Measurements from ENCODE around the gene CENPP. TPM values are rescaled to one million over a fixed set of nuclear protein-coding genes. Genes with fewer than 3 reads are reported as not detected.
A peak's percentile ranks its signal among the peaks of the same experiment; 100 is the strongest.

The CENPP gene
- total and polyA plus RNA-seq, 3 experiments from 2014 or later: 2.5 to 20.9 (median 19.5) TPM

DNA sequence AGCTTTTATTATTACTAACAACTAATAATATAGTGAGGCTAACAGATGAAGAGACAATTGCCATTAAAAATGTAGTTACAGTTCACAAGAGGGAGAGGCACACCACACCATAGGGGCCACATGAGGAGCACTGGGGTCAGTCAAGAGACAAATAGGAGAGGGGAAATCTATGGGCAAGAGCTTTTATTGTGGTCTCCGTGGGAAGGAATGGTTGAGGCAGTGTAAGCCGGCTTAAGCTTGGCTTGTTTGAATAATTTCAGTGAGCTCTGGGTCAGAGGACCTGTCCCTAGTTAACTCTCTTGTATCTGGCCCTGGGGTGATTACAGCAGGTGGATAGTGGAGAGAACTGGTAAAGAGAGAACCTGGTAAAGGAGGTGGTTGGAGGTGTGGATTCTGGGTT, 43.3 kb downstream of the CENPP start:
- no peaks in the 10 kb centered on the region for H3K4me1 ChIP-seq (ENCODE audit: insufficient read depth, low read length)
- Mint-ChIP-seq H3K4me1 (no peaks in the 10 kb centered on the region), H3K36me3 (peaks cover 6 to 27% (median 9%) of the 10 kb centered on the region in 3 donors), H3K4me3 (no peak overlapping the region), H3K27me3 (no peaks in the 10 kb centered on the region), H3K27ac (no peak overlapping the region), H3K9me3 (peaks cover 8 to 21% (median 15%) of the 10 kb centered on the region in 5 donors)
- H3K27me3 ChIP-seq (ENCODE audit: insufficient read depth, low read length, poor library complexity, severe bottlenecking): no peaks in the 10 kb centered on the region
- POLR2A ChIA-PET: no interaction called here
- H3K4me3 ChIP-seq (ENCODE audit: low read length): no peak overlapping the region
- no peak for DNase-seq
- no peak overlapping the region for H3K27ac ChIP-seq (ENCODE audit: low read depth, low read length)
- H3K9me3 ChIP-seq (ENCODE audit: low read length): no peaks in the 10 kb centered on the region
- CTCF ChIA-PET: interaction anchor here (1.5 kb wide), 1 partner anchor 8 kb away, joined by 3 read pairs; no protein-coding TSS in a partner anchor
- H3K36me3 ChIP-seq (ENCODE audit: insufficient read depth, low read length): no peaks in the 10 kb centered on the region

DNA sequence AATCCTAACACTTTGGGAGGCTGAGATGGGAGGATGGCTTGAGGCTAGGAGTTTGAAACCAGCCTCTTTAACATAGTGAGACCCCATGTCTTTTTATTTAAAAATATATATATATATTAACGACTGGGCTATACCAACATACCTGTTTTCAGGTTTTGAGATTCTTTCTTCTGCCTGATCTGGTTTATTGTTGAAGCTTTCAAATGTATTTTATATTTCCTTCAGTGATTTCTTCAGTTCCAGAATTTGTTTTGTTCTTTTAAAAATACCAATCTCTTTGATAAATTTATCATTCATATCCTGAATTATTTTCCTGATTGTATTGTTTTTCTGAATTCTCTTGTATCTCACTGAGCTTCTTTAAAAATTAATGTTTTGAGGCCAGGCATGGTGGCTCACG, 47.4 kb downstream of the CENPP start:
- no peaks in the 10 kb centered on the region for H3K36me3 ChIP-seq (ENCODE audit: insufficient read depth, low read length)
- peaks cover 0 to 2% of the 10 kb centered on the region in 2 donors for H3K27me3 Mint-ChIP-seq
- no peak overlapping the region for H3K27ac Mint-ChIP-seq
- H3K9me3 ChIP-seq (ENCODE audit: low read length): peaks cover 5% of the 10 kb centered on the region
- H3K36me3 Mint-ChIP-seq: peaks cover 7 to 48% (median 10%) of the 10 kb centered on the region in 3 donors
- H3K4me1 Mint-ChIP-seq: peaks cover 0 to 6% (median 6%) of the 10 kb centered on the region in 3 donors
- CTCF ChIA-PET: no interaction called here
- H3K27me3 ChIP-seq (ENCODE audit: insufficient read depth, low read length, poor library complexity, severe bottlenecking): no peaks in the 10 kb centered on the region
- POLR2A ChIA-PET: no interaction called here
- H3K4me3 ChIP-seq (ENCODE audit: low read length): no peak overlapping the region
- peaks cover 23 to 38% (median 37%) of the 10 kb centered on the region in 5 donors for H3K9me3 Mint-ChIP-seq
- no peak overlapping the region for H3K27ac ChIP-seq (ENCODE audit: low read depth, low read length)
- no peak for DNase-seq
- H3K4me1 ChIP-seq (ENCODE audit: insufficient read depth, low read length): no peaks in the 10 kb centered on the region
- no peak overlapping the region for H3K4me3 Mint-ChIP-seq

DNA sequence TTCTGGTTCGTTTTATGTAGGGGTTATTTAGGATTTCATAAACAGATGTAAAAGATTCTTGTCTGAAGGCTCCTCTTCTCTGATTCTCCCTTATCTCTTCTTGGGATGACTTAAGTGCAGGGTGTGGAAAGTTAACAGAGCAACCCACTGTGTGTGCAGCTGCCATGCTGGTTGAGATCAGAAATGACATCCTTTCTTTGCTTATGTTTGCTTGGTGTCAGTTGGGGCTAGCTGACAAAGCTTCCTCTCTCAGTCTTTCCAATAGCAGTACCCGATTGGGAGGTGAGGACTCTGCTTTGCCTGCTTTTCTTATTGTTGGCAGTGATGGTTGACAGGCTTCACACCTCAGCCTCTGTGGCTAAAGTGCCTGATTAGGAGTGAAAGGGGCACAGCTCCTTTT, 52.1 kb downstream of the CENPP start:
- POLR2A ChIA-PET: no interaction called here
- CTCF ChIA-PET: interaction anchor here (1.0 kb wide), 1 partner anchor 9 kb away, joined by 3 read pairs; no protein-coding TSS in a partner anchor
- H3K27ac Mint-ChIP-seq: peak overlapping the region in 2 of 8 donors; percentile 52 to 61

DNA sequence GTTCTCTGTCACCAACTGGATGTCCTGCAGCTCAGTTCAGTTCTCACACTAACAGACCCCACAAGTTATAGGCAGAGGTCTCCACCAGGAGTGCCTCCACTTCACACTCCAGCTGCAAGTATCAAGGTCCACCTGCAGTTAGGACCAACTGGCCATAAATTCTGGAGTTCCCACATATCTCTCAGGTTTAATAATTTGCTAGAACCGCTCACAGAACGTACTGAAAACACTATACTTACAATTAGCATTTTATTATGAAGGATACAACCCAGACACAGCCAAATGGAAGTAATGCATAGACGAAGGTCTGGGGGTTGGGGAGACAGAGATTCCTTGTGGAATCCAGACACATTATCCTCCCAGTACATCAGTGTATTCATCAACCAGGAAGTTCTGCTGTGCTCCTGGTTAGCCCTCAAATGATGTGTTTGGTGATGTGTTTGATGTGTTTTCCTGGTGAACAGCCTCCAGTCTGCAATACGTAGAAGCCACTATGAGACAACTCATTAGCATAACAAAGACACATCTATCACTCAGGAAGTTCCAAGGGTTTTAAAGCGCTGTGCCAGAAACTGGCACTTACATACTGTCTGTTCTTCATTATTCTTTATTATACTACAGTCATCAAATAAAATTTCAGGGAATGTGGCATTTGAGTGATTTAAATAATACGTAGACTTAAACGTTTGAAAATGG, 53.3 kb downstream of the CENPP start:
- H3K27ac Mint-ChIP-seq: peak overlapping the region in 1 of 8 donors; percentile 31
- Histone ChIP-seq H3K4me3 (ENCODE audit: low read length) (no peak overlapping the region), H3K27ac (ENCODE audit: low read depth, low read length) (no peak overlapping the region), H3K27me3 (ENCODE audit: insufficient read depth, low read length, poor library complexity, severe bottlenecking) (no peaks in the 10 kb centered on the region), H3K36me3 (ENCODE audit: insufficient read depth, low read length) (no peaks in the 10 kb centered on the region), H3K9me3 (ENCODE audit: low read length) (peaks cover 5% of the 10 kb centered on the region), H3K4me1 (ENCODE audit: insufficient read depth, low read length) (no peaks in the 10 kb centered on the region)
- ChIA-PET CTCF (no interaction called here), POLR2A (no interaction called here)
- DNase-seq: peak in 1 of 5 donors; percentile 16
- H3K9me3 Mint-ChIP-seq: peaks cover 15 to 24% (median 18%) of the 10 kb centered on the region in 5 donors
- H3K4me3 Mint-ChIP-seq: no peak overlapping the region
- peaks cover 1 to 33% (median 7%) of the 10 kb centered on the region in 3 donors for H3K36me3 Mint-ChIP-seq
- peaks cover 9 to 28% (median 17%) of the 10 kb centered on the region in 3 donors for H3K4me1 Mint-ChIP-seq
- peaks cover 0 to 2% of the 10 kb centered on the region in 2 donors for H3K27me3 Mint-ChIP-seq

More for the DNA sequence above, 52.1 kb downstream of the CENPP start:
- no peak overlapping the region for H3K4me3 ChIP-seq (ENCODE audit: low read length)
- no peaks in the 10 kb centered on the region for H3K36me3 ChIP-seq (ENCODE audit: insufficient read depth, low read length)
- peaks cover 16 to 28% (median 26%) of the 10 kb centered on the region in 5 donors for H3K9me3 Mint-ChIP-seq
- H3K4me1 Mint-ChIP-seq: peaks cover 9 to 28% (median 17%) of the 10 kb centered on the region in 3 donors
- H3K27ac ChIP-seq (ENCODE audit: low read depth, low read length): no peak overlapping the region
- peaks cover 1 to 37% (median 7%) of the 10 kb centered on the region in 3 donors for H3K36me3 Mint-ChIP-seq
- H3K27me3 Mint-ChIP-seq: peaks cover 0 to 2% of the 10 kb centered on the region in 2 donors
- H3K4me1 ChIP-seq (ENCODE audit: insufficient read depth, low read length): no peaks in the 10 kb centered on the region
- H3K9me3 ChIP-seq (ENCODE audit: low read length): peaks cover 5% of the 10 kb centered on the region
- no peaks in the 10 kb centered on the region for H3K27me3 ChIP-seq (ENCODE audit: insufficient read depth, low read length, poor library complexity, severe bottlenecking)
- no peak for DNase-seq
- no peak overlapping the region for H3K4me3 Mint-ChIP-seq

DNA sequence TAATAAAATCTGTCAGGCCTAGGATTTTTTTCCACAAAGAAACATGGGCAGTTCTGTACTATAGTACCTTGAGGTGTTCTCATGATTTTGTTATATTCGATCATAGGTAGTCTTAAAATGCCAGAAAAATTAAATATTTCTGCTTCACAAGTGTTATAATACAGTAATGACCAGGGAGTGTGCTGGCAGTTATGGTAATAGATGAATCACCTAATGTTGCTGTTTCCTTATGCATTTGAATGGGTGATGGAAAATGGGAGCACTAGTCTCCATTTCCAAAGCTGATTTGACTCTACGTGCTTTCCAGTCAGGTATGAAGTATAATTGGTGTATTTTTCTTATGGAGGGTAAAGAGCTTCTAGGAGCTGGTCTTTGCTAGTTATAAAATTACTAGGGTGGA, 54.9 kb downstream of the CENPP start:
- Histone ChIP-seq H3K36me3 (ENCODE audit: insufficient read depth, low read length) (no peaks in the 10 kb centered on the region), H3K27me3 (ENCODE audit: insufficient read depth, low read length, poor library complexity, severe bottlenecking) (no peaks in the 10 kb centered on the region), H3K9me3 (ENCODE audit: low read length) (peaks cover 5% of the 10 kb centered on the region), H3K4me1 (ENCODE audit: insufficient read depth, low read length) (no peaks in the 10 kb centered on the region), H3K27ac (ENCODE audit: low read depth, low read length) (no peak overlapping the region), H3K4me3 (ENCODE audit: low read length) (no peak overlapping the region)
- no peak for DNase-seq
- no peak overlapping the region for H3K27ac Mint-ChIP-seq
- no peak overlapping the region for H3K4me3 Mint-ChIP-seq
- peaks cover 4 to 10% (median 5%) of the 10 kb centered on the region in 5 donors for H3K9me3 Mint-ChIP-seq
- H3K27me3 Mint-ChIP-seq: peaks cover 0 to 2% of the 10 kb centered on the region in 2 donors
- H3K36me3 Mint-ChIP-seq: peaks cover 0 to 19% (median 4%) of the 10 kb centered on the region in 3 donors
- H3K4me1 Mint-ChIP-seq: peaks cover 9 to 28% (median 17%) of the 10 kb centered on the region in 3 donors
- ChIA-PET POLR2A (no interaction called here), CTCF (no interaction called here)

DNA sequence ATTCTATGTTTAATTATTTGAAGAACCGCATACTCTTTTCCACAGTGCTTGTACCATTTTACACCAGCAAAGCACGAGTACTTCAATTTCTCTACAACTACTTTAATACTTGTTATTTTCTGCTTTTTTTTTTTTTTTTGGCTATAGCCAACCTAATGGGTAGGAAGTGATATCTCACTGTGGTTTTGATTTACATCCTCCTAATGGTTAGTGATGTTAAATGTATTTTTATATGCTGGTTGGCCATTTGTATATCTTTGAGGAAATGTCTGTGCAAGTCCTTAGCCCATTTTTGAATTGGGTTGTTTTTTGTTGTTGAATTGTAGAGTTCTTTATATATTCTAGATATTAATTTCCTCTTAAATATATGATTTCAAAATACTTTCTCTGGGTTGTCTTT, 56.0 kb downstream of the CENPP start:
- no peak overlapping the region for H3K27ac ChIP-seq (ENCODE audit: low read depth, low read length)
- Mint-ChIP-seq H3K4me1 (peaks cover 9 to 28% (median 17%) of the 10 kb centered on the region in 3 donors), H3K27me3 (peaks cover 0 to 2% of the 10 kb centered on the region in 2 donors), H3K27ac (no peak overlapping the region), H3K9me3 (peaks cover 0 to 3% (median 0%) of the 10 kb centered on the region in 5 donors), H3K4me3 (no peak overlapping the region), H3K36me3 (peaks cover 0 to 19% (median 2%) of the 10 kb centered on the region in 3 donors)
- H3K36me3 ChIP-seq (ENCODE audit: insufficient read depth, low read length): no peaks in the 10 kb centered on the region
- H3K27me3 ChIP-seq (ENCODE audit: insufficient read depth, low read length, poor library complexity, severe bottlenecking): no peaks in the 10 kb centered on the region
- DNase-seq: no peak
- ChIA-PET CTCF (no interaction called here), POLR2A (no interaction called here)
- H3K9me3 ChIP-seq (ENCODE audit: low read length): no peaks in the 10 kb centered on the region
- H3K4me3 ChIP-seq (ENCODE audit: low read length): no peak overlapping the region
- H3K4me1 ChIP-seq (ENCODE audit: insufficient read depth, low read length): no peaks in the 10 kb centered on the region

DNA sequence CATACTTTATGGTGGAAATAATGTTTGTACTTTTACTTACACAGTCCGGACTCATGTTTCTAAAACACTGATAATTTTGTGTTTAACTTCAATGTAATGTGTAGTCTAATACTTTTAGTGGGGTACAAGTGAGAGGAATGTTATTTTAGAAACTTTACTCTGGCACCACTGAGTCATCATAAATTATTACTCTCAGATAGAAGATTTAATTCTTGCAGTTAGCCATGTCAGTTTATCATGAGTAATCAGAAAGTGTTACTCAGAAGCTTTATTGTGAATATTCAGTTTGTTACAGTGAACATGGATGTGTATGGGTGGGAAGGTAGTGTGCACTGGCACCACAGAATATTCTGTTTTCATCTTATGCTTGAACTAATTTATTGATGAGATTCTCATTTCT, 58.6 kb downstream of the CENPP start:
- no peaks in the 10 kb centered on the region for H3K9me3 ChIP-seq (ENCODE audit: low read length)
- no peak overlapping the region for H3K27ac ChIP-seq (ENCODE audit: low read depth, low read length)
- no peaks in the 10 kb centered on the region for H3K9me3 Mint-ChIP-seq
- DNase-seq: no peak
- no peaks in the 10 kb centered on the region for H3K27me3 Mint-ChIP-seq
- H3K27ac Mint-ChIP-seq: no peak overlapping the region
- no peaks in the 10 kb centered on the region for H3K27me3 ChIP-seq (ENCODE audit: insufficient read depth, low read length, poor library complexity, severe bottlenecking)
- peaks cover 4 to 11% (median 5%) of the 10 kb centered on the region in 3 donors for H3K4me1 Mint-ChIP-seq
- POLR2A ChIA-PET: no interaction called here
- no peak overlapping the region for H3K4me3 Mint-ChIP-seq
- no peaks in the 10 kb centered on the region for H3K36me3 ChIP-seq (ENCODE audit: insufficient read depth, low read length)
- H3K4me3 ChIP-seq (ENCODE audit: low read length): no peak overlapping the region
- H3K36me3 Mint-ChIP-seq: peaks cover 0 to 13% (median 3%) of the 10 kb centered on the region in 3 donors
- no peaks in the 10 kb centered on the region for H3K4me1 ChIP-seq (ENCODE audit: insufficient read depth, low read length)
- CTCF ChIA-PET: no interaction called here

DNA sequence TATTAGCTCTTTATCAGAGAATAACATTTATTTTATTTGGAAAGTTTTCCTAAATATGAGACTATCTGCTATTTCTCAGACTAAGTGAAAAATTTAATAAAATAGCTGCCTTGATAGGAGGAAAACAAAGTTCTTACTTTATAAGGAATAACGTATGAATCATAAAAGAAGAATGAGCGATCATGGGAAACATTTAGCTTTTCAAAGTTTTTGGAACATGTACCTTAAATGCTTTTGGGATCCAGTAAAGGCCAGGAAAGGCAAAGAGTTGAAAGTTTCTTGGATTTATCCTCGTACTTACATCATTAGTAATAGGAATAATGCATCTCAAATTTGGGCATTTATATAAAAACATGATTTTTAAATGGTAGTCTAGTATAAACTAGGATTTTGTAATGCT, 59.2 kb downstream of the CENPP start:
- H3K9me3 Mint-ChIP-seq: no peaks in the 10 kb centered on the region
- H3K27ac Mint-ChIP-seq: no peak overlapping the region
- H3K27me3 Mint-ChIP-seq: no peaks in the 10 kb centered on the region
- no peak for DNase-seq
- peaks cover 0 to 9% (median 3%) of the 10 kb centered on the region in 3 donors for H3K36me3 Mint-ChIP-seq
- no peak overlapping the region for H3K4me3 Mint-ChIP-seq
- ChIA-PET CTCF (no interaction called here), POLR2A (no interaction called here)
- no peaks in the 10 kb centered on the region for H3K27me3 ChIP-seq (ENCODE audit: insufficient read depth, low read length, poor library complexity, severe bottlenecking)
- H3K36me3 ChIP-seq (ENCODE audit: insufficient read depth, low read length): no peaks in the 10 kb centered on the region
- no peak overlapping the region for H3K27ac ChIP-seq (ENCODE audit: low read depth, low read length)
- H3K4me1 Mint-ChIP-seq: peaks cover 0 to 6% (median 2%) of the 10 kb centered on the region in 3 donors
- H3K4me3 ChIP-seq (ENCODE audit: low read length): no peak overlapping the region
- H3K4me1 ChIP-seq (ENCODE audit: insufficient read depth, low read length): no peaks in the 10 kb centered on the region
- no peaks in the 10 kb centered on the region for H3K9me3 ChIP-seq (ENCODE audit: low read length)
